K562 (cell line): Measurements from ENCODE around the gene FOXO4. TPM values are rescaled to one million over a fixed set of nuclear protein-coding genes. Genes with fewer than 3 reads are reported as not detected.
A peak's percentile ranks its signal among the peaks of the same experiment; 100 is the strongest.

Experiments
- ARNT ChIP-seq, 2 experiments: fragments of 450-650 bp; IDR thresholded peaks; 2 replicates each; pipeline ENCODE4 v1.6.1; 2016; ENCODE audit warnings: mild to moderate bottlenecking in 1 of 2
- ATF7 ChIP-seq: fragments of 450-650 bp; IDR thresholded peaks from 2 replicates; pipeline ENCODE4 v1.7.1; 2014; ENCODE audit warnings: mild to moderate bottlenecking, moderate library complexity
- CBFA2T3 ChIP-seq: fragments of 450-650 bp; IDR thresholded peaks from 2 replicates; pipeline ENCODE4 v1.6.1; 2017
- DDX20 ChIP-seq: fragments of 450-650 bp; IDR thresholded peaks from 2 replicates; pipeline ENCODE4 v1.6.1; 2016; ENCODE audit warnings: missing genetic modification characterization, low read depth, mild to moderate bottlenecking, missing compliant biosample characterization, moderate library complexity
- EHMT2 ChIP-seq: fragments of 450-650 bp; IDR thresholded peaks from 2 replicates; pipeline ENCODE4 v1.6.1; 2018; ENCODE audit warnings: antibody characterized with exemption
- EP400 ChIP-seq: fragments of 450-650 bp; IDR thresholded peaks from 2 replicates; pipeline ENCODE4 v1.6.1; 2017; ENCODE audit warnings: antibody characterized with exemption, mild to moderate bottlenecking, moderate library complexity
- FOXK2 ChIP-seq, 2 experiments: fragments of 450-650 bp; IDR thresholded peaks in 1 of 2; conservative IDR thresholded peaks in 1 of 2; 2 replicates each; pipeline ENCODE4 v1.6.1; 2016; ENCODE audit warnings: low read depth in 2 of 2, mild to moderate bottlenecking in 1 of 2
- KDM5B ChIP-seq: fragments of 200-600 bp; sonication (generic); IDR thresholded peaks from 2 replicates; pipeline ENCODE4 v1.6.1; 2012; ENCODE audit warnings: low read depth, mild to moderate bottlenecking, moderate library complexity, low read length, control low read depth, inconsistent platforms; ENCODE audit not compliant: insufficient replicate concordance
- MCM2 ChIP-seq: fragments of 450-650 bp; IDR thresholded peaks from 2 replicates; pipeline ENCODE4 v1.6.1; 2017; ENCODE audit warnings: low read depth, mild to moderate bottlenecking
- MNT ChIP-seq, 2 experiments: fragments of 450-650 bp; conservative IDR thresholded peaks; 2 replicates each; pipeline ENCODE4 v1.6.1; 2017; ENCODE audit warnings: mild to moderate bottlenecking in 2 of 2, moderate library complexity in 2 of 2
- MYC ChIP-seq, 2 experiments: fragments of 250-450 bp in 1 of 2; sonication (Bioruptor Pico) in 1 of 2; IDR thresholded peaks; 2 replicates each; pipeline versions ENCODE4 v1.5.1 to v1.6.1; 2012 to 2021; ENCODE audit warnings: low read depth in 2 of 2, borderline replicate concordance in 1 of 2, improper control_type of control experiment in 1 of 2, low read length in 1 of 2, mild to moderate bottlenecking in 1 of 2, moderate library complexity in 1 of 2
- NCOA1 ChIP-seq: fragments of 450-650 bp; IDR thresholded peaks from 2 replicates; pipeline ENCODE4 v1.6.1; 2016; ENCODE audit warnings: low read depth
- NR2C2 ChIP-seq, 2 experiments: fragments of 200-800 bp in 1 of 2; sonication (Bioruptor generic) in 1 of 2; sonication (generic) in 1 of 2; formaldehyde crosslinking in 1 of 2; IDR thresholded peaks; 2 replicates each; pipeline versions ENCODE4 v1.6.1 to v1.8.0; 2016 to 2022; ENCODE audit warnings: mild to moderate bottlenecking in 1 of 2, missing compliant biosample characterization in 1 of 2, missing genetic modification characterization in 1 of 2, missing genetic modification reagents in 1 of 2
- NRF1 ChIP-seq, 2 experiments: fragments of 450-650 bp; IDR thresholded peaks in 1 of 2; conservative IDR thresholded peaks in 1 of 2; 2 replicates each; pipeline ENCODE4 v1.6.1; 2014; ENCODE audit warnings: mild to moderate bottlenecking in 2 of 2
- POLR2A ChIP-seq: fragments of 450-650 bp; conservative IDR thresholded peaks from 2 replicates; pipeline ENCODE4 v1.6.1; 2016
- POLR2G ChIP-seq: fragments of 200-400 bp; formaldehyde crosslinking; IDR thresholded peaks from 2 replicates; pipeline ENCODE4 v1.6.1; 2017; ENCODE audit warnings: low read depth, mild to moderate bottlenecking, antibody characterized with exemption, low read length, moderate library complexity
- RBM39 ChIP-seq: fragments of 200-400 bp; formaldehyde crosslinking; optimal IDR thresholded peaks from 2 replicates; pipeline ENCODE3; 2018; ENCODE audit warnings: low read depth, low read length
- SIX5 ChIP-seq, 2 experiments: IDR thresholded peaks; 2 replicates each; pipeline ENCODE4 v1.6.1; 2011; ENCODE audit warnings: low read length in 2 of 2, borderline replicate concordance in 1 of 2, low read depth in 1 of 2, mild to moderate bottlenecking in 1 of 2, moderate library complexity in 1 of 2; ENCODE audit not compliant: insufficient read depth in 1 of 2
- ZNF408 ChIP-seq: fragments of 250-450 bp; sonication (Bioruptor Pico); IDR thresholded peaks from 2 replicates; pipeline ENCODE4 v1.4.0; 2020; ENCODE audit warnings: low read depth, mild to moderate bottlenecking, moderate library complexity
- polyA plus RNA-seq, 8 experiments: library from polyadenylated mRNA; depleted of rRNA in 4 of 8; stranded (reverse) in 5 of 8; unstranded in 3 of 8; fragments of >200 nt; fragmentation: Nextera tagmentation in 2 of 8; fragmentation: Illumina TruSeq in 1 of 8; extraction: Ambion mirVana in 2 of 8; extraction: Trizol in 1 of 8; gene quantifications; 2 replicates each; pipeline versions ENCODE4 v1.2.1 to v1.2.3, GENCODE V29; 2011 to 2014; ENCODE audit warnings: inconsistent platforms in 1 of 8, missing spikeins in 1 of 8
- total RNA-seq, 7 experiments: library from RNA; depleted of rRNA in 6 of 7; stranded (reverse); fragments of >200 nt in 6 of 7; fragmentation: Illumina TruSeq in 2 of 7; extraction: Trizol in 2 of 7; gene quantifications; 2 replicates each; pipeline versions ENCODE4 v1.2.1 to v1.2.3, GENCODE V29; 2011 to 2021; ENCODE audit warnings: low replicate concordance in 1 of 7
- TF ChIP-seq, protein P1 (sequence below), 2 experiments: IDR thresholded peaks; 2 replicates each; pipeline ENCODE4 v1.6.1; 2011; ENCODE audit warnings: borderline replicate concordance in 1 of 2, control low read depth in 1 of 2, low read depth in 1 of 2, low read length in 1 of 2, mild to moderate bottlenecking in 1 of 2, mixed read lengths in 1 of 2, moderate library complexity in 1 of 2; ENCODE audit not compliant: insufficient read depth in 1 of 2, insufficient read length in 1 of 2, poor library complexity in 1 of 2, severe bottlenecking in 1 of 2; ENCODE audit errors: extremely low read depth in 1 of 2
- TF ChIP-seq, protein P2 (sequence below): IDR thresholded peaks from 2 replicates; pipeline ENCODE4 v1.6.1; 2012; ENCODE audit warnings: low read depth, low read length, improper control_type of control experiment, borderline replicate concordance
- TF ChIP-seq, protein P3 (sequence below): conservative IDR thresholded peaks from 2 replicates; pipeline ENCODE4 v1.6.1; 2011; ENCODE audit warnings: low read depth, mild to moderate bottlenecking, low read length; ENCODE audit not compliant: control insufficient read depth

The FOXO4 gene
- total and polyA plus RNA-seq, 9 of the 15 experiments (the other 6 are each of a cell fraction or from before 2014, with no cell fraction given): 0.13 to 26.6 (median 8.5) TPM

- TF ChIP-seq EHMT2 (no peak), SIX5 (IDR thresholded peaks at IDR 0.05; ENCODE audit: borderline replicate concordance in 1 of 2, insufficient read depth in 1 of 2, low read depth in 1 of 2, low read length in 2 of 2) (peak; percentile 68 to 70; a peak in 2 of 4 replicates), POLR2G (peak; percentile 72), FOXK2 (conservative IDR thresholded peaks at IDR 0.05 in 1 of 2, IDR thresholded peaks at IDR 0.05 in 1 of 2; ENCODE audit: low read depth in 2 of 2) (peak; percentile 57 to 65; a peak in 3 of 4 replicates), NR2C2 (CRISPR knock-in tag; IDR thresholded peaks at IDR 0.05) (no peak), NR2C2 (tag; IDR thresholded peaks at IDR 0.05) (peak; percentile 57; the same call in 1 of the 2 replicates), EP400 (peak; percentile 64; the same call in 1 of the 2 replicates), ATF7 (peak; percentile 18; the same call in 1 of the 2 replicates), POLR2A (peak; percentile 63), ARNT (IDR thresholded peaks at IDR 0.05) (0 out of 4 replicates have a peak, but pooled peaks of 1 of the 2 experiments have one; percentile 19), RBM39 (no peak), NRF1 (conservative IDR thresholded peaks at IDR 0.05 in 1 of 2, IDR thresholded peaks at IDR 0.05 in 1 of 2) (peak; percentile 84 to 87), MNT (conservative IDR thresholded peaks at IDR 0.05) (peak; percentile 63 to 67), MCM2 (no peak), MYC (IDR thresholded peaks at IDR 0.05; ENCODE audit: low read depth, low read length) (peak; percentile 75), MYC (CRISPR knock-in tag; IDR thresholded peaks at IDR 0.05; ENCODE audit: borderline replicate concordance, low read depth) (no peak), DDX20 (tag) (no peak), NCOA1 (no peak), KDM5B (peak; percentile 42), CBFA2T3 (no peak), ZNF408 (CRISPR knock-in tag) (no peak)
- TF ChIP-seq, protein P1, sequence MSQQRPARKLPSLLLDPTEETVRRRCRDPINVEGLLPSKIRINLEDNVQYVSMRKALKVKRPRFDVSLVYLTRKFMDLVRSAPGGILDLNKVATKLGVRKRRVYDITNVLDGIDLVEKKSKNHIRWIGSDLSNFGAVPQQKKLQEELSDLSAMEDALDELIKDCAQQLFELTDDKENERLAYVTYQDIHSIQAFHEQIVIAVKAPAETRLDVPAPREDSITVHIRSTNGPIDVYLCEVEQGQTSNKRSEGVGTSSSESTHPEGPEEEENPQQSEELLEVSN (IDR thresholded peaks at IDR 0.05; ENCODE audit: borderline replicate concordance in 1 of 2, extremely low read depth in 1 of 2, insufficient read depth in 1 of 2, insufficient read length in 1 of 2, low read depth in 1 of 2, low read length in 1 of 2, poor library complexity in 1 of 2, severe bottlenecking in 1 of 2): peak; percentile 16 to 82
- TF ChIP-seq, protein P2, sequence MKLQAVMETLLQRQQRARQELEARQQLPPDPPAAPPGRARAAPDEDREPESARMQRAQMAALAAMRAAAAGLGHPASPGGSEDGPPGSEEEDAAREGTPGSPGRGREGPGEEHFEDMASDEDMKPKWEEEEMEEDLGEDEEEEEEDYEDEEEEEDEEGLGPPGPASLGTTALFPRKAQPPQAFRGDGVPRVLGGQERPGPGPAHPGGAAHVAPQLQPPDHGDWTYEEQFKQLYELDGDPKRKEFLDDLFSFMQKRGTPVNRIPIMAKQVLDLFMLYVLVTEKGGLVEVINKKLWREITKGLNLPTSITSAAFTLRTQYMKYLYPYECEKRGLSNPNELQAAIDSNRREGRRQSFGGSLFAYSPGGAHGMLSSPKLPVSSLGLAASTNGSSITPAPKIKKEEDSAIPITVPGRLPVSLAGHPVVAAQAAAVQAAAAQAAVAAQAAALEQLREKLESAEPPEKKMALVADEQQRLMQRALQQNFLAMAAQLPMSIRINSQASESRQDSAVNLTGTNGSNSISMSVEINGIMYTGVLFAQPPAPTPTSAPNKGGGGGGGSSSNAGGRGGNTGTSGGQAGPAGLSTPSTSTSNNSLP: no peak
- TF ChIP-seq, protein P3, sequence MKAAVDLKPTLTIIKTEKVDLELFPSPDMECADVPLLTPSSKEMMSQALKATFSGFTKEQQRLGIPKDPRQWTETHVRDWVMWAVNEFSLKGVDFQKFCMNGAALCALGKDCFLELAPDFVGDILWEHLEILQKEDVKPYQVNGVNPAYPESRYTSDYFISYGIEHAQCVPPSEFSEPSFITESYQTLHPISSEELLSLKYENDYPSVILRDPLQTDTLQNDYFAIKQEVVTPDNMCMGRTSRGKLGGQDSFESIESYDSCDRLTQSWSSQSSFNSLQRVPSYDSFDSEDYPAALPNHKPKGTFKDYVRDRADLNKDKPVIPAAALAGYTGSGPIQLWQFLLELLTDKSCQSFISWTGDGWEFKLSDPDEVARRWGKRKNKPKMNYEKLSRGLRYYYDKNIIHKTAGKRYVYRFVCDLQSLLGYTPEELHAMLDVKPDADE: peak; percentile 63; the same call in 1 of the 2 replicates
Observed at GRCh38 chrX:71095555-71095980, at the start of gene FOXO4 (continued).
